Mucosa of rectum (tissue), 2 donors: Measurements from ENCODE around the gene RASA3.
A peak's percentile ranks its signal among the peaks of the same experiment; 100 is the strongest.
"Not testable (repeated sequence)": the region's sequence is repeated elsewhere in the genome, so short reads cannot be mapped to it uniquely, and the experiment has no call there.

ENCODE experiments used
- H3K27ac ChIP-seq, 2 donors: one replicate each; pipeline ENCODE4 v1.7.0; 2013; ENCODE audit warnings: inconsistent platforms in 2 of 2, low read depth in 2 of 2, low read length in 2 of 2
- H3K27me3 ChIP-seq, 2 donors: one replicate each; pipeline ENCODE4 v1.7.0; 2013; ENCODE audit warnings: low read length in 2 of 2; ENCODE audit not compliant: control insufficient read depth in 2 of 2, insufficient read depth in 2 of 2
- H3K36me3 ChIP-seq, 2 donors: one replicate each; pipeline ENCODE4 v1.7.0; 2013; ENCODE audit warnings: low read length in 2 of 2; ENCODE audit not compliant: control insufficient read depth in 2 of 2, insufficient read depth in 2 of 2
- H3K4me1 ChIP-seq, 2 donors: one replicate each; pipeline ENCODE4 v1.7.0; 2013; ENCODE audit warnings: low read length in 2 of 2, mild to moderate bottlenecking in 1 of 2; ENCODE audit not compliant: control insufficient read depth in 2 of 2, insufficient read depth in 2 of 2
- H3K4me3 ChIP-seq, 2 donors: one replicate each; pipeline ENCODE4 v1.7.0; 2013; ENCODE audit warnings: low read length in 2 of 2
- H3K9ac ChIP-seq, 2 donors: one replicate each; pipeline ENCODE4 v1.7.0; 2013; ENCODE audit warnings: low read length in 2 of 2, low read depth in 1 of 2, mild to moderate bottlenecking in 1 of 2
- H3K9me3 ChIP-seq, 2 donors: one replicate each; pipeline ENCODE4 v1.7.0; 2013; ENCODE audit warnings: low read length in 2 of 2; ENCODE audit not compliant: control insufficient read depth in 2 of 2
- donor health status: healthy.
- donor health status: Normal muscosa, but diverticular disease.

The RASA3 gene

GRCh38 chr13:114101358-114102130 is 30.9 kb downstream of the RASA3 start:
- Histone ChIP-seq H3K27me3 (no peaks in the 10 kb centered on the region), H3K36me3 (no peaks in the 10 kb centered on the region), H3K4me1 (peaks cover 4 to 8% of the 10 kb centered on the region in 2 donors), H3K27ac (peak overlapping the region in 1 of 2 donors; percentile 63), H3K9me3 (no peaks in the 10 kb centered on the region), H3K4me3 (no peak overlapping the region), H3K9ac (no peak overlapping the region)

- no peaks in the 10 kb centered on the region for H3K27me3 ChIP-seq
- H3K9me3 ChIP-seq: no peaks in the 10 kb centered on the region
- no peaks in the 10 kb centered on the region for H3K36me3 ChIP-seq
- no peak overlapping the region for H3K4me3 ChIP-seq
- peak overlapping the region in 1 of 2 donors; percentile 63 for H3K27ac ChIP-seq
- no peak overlapping the region for H3K9ac ChIP-seq
- peaks cover 4 to 8% of the 10 kb centered on the region in 2 donors for H3K4me1 ChIP-seq
Observed at GRCh38 chr13:114100446-114101357, 31.7 kb downstream of the RASA3 start.

GRCh38 chr13:114099918-114100445 is 32.4 kb downstream of the RASA3 start:
- peaks cover 4 to 8% of the 10 kb centered on the region in 2 donors for H3K4me1 ChIP-seq
- no peaks in the 10 kb centered on the region for H3K9me3 ChIP-seq
- no peaks in the 10 kb centered on the region for H3K27me3 ChIP-seq
- H3K9ac ChIP-seq: no peak overlapping the region
- no peaks in the 10 kb centered on the region for H3K36me3 ChIP-seq
- peak overlapping the region in 1 of 2 donors; percentile 63 for H3K27ac ChIP-seq
- H3K4me3 ChIP-seq: no peak overlapping the region

- Histone ChIP-seq H3K27ac (peak overlapping the region; percentile 15 to 23), H3K36me3 (no peaks in the 10 kb centered on the region), H3K9me3 (no peaks in the 10 kb centered on the region), H3K27me3 (no peaks in the 10 kb centered on the region), H3K9ac (peak overlapping the region in 1 of 2 donors; percentile 33), H3K4me1 (peaks cover 4 to 8% of the 10 kb centered on the region in 2 donors), H3K4me3 (no peak overlapping the region)
Observed at GRCh38 chr13:114099191-114099590, 33.2 kb downstream of the RASA3 start.

- H3K36me3 ChIP-seq, H3K4me1 ChIP-seq, H3K9ac ChIP-seq, H3K9me3 ChIP-seq, H3K27me3 ChIP-seq, H3K4me3 ChIP-seq: not testable (repeated sequence)
- H3K27ac ChIP-seq: peak overlapping the region; percentile 7 to 43
Observed at GRCh38 chr13:114098689-114099056, 33.8 kb downstream of the RASA3 start.

GRCh38 chr13:114097893-114098688 is 34.3 kb downstream of the RASA3 start:
- H3K27ac ChIP-seq: peak overlapping the region; percentile 7 to 43
- H3K9me3 ChIP-seq: no peaks in the 10 kb centered on the region
- H3K9ac ChIP-seq: no peak overlapping the region
- no peaks in the 10 kb centered on the region for H3K27me3 ChIP-seq
- peaks cover 4 to 8% of the 10 kb centered on the region in 2 donors for H3K4me1 ChIP-seq
- no peak overlapping the region for H3K4me3 ChIP-seq
- H3K36me3 ChIP-seq: no peaks in the 10 kb centered on the region

- Histone ChIP-seq H3K36me3 (no peaks in the 10 kb centered on the region), H3K9ac (no peak overlapping the region), H3K4me1 (peaks cover 4 to 8% of the 10 kb centered on the region in 2 donors), H3K4me3 (no peak overlapping the region), H3K27ac (no peak overlapping the region), H3K9me3 (no peaks in the 10 kb centered on the region), H3K27me3 (no peaks in the 10 kb centered on the region)
Observed at GRCh38 chr13:114097212-114097892, 35.1 kb downstream of the RASA3 start.

GRCh38 chr13:114096811-114097211 is 35.6 kb downstream of the RASA3 start:
- H3K9ac ChIP-seq: no peak overlapping the region
- no peak overlapping the region for H3K27ac ChIP-seq
- H3K4me1 ChIP-seq: peaks cover 4 to 8% of the 10 kb centered on the region in 2 donors
- H3K36me3 ChIP-seq: no peaks in the 10 kb centered on the region
- no peaks in the 10 kb centered on the region for H3K27me3 ChIP-seq
- no peak overlapping the region for H3K4me3 ChIP-seq
- no peaks in the 10 kb centered on the region for H3K9me3 ChIP-seq

- no peaks in the 10 kb centered on the region for H3K36me3 ChIP-seq
- H3K9ac ChIP-seq: no peak overlapping the region
- no peak overlapping the region for H3K27ac ChIP-seq
- H3K27me3 ChIP-seq: no peaks in the 10 kb centered on the region
- peaks cover 0 to 2% of the 10 kb centered on the region in 2 donors for H3K9me3 ChIP-seq
- H3K4me1 ChIP-seq: peaks cover 2 to 5% of the 10 kb centered on the region in 2 donors
- H3K4me3 ChIP-seq: no peak overlapping the region
Observed at GRCh38 chr13:114096031-114096485, 36.4 kb downstream of the RASA3 start.
